ENCODE data around the gene TGFBR3. TPM values are rescaled to one million over a fixed set of nuclear protein-coding genes. Genes with fewer than 3 reads are reported as not detected.
A peak's percentile ranks its signal among the peaks of the same experiment; 100 is the strongest.

TGFBR3 gene
- total and polyA plus RNA-seq, 10 donors: 5.2 to 254 (median 166) TPM

GRCh38 chr1:91779548-91780021, 106.4 kb downstream of the TGFBR3 start:
- TF ChIP-seq CTCF (IDR thresholded peaks at IDR 0.05 in 8 of 11, conservative IDR thresholded peaks at IDR 0.05 in 3 of 11) (no peak), POLR2A (IDR thresholded peaks at IDR 0.05) (no peak), POLR2AphosphoS5 (IDR thresholded peaks at IDR 0.05) (peak in 1 of 3 donors; percentile 64)
- Histone ChIP-seq H3K9me3 (no peaks in the 10 kb centered on the region), H3K4me3 (no peak overlapping the region), H3K27me3 (replicated peaks in 1 of 7) (no peaks in the 10 kb centered on the region), H3K27ac (peak overlapping the region; percentile 14 to 82 (median 47)), H3K4me1 (peaks cover 6 to 61% (median 18%) of the 10 kb centered on the region in 6 donors), H3K36me3 (peaks cover 0 to 25% (median 3%) of the 10 kb centered on the region in 6 donors)
- intact Hi-C loops (cut with DNase I; ENCODE audit: low total_unique reads): no loop called here
- WGBS, 5 donors: 74 to 86% (median 75%) methylated on average over 2 of the region's 2 CpGs
- no peak for DNase-seq

- WGBS, 5 donors: 65 to 79% (median 70%) methylated on average over 5 of the region's 5 CpGs
- no peak for DNase-seq
Measured at GRCh38 chr1:91778964-91779363, 107.0 kb downstream of the TGFBR3 start.

GRCh38 chr1:91777630-91778300, 108.2 kb downstream of the TGFBR3 start:
- DNase-seq: no peak
- H3K4me3 ChIP-seq: no peak overlapping the region
- intact Hi-C loops (cut with DNase I; ENCODE audit: low total_unique reads): no loop called here
- H3K36me3 ChIP-seq: peaks cover 0 to 20% (median 3%) of the 10 kb centered on the region in 6 donors
- WGBS, 5 donors: 83 to 95% (median 89%) methylated on average over 10 of the region's 10 CpGs
- H3K27ac ChIP-seq: peak overlapping the region in 2 of 8 donors; percentile 46 to 82
- no peak for TF ChIP-seq POLR2AphosphoS5 (IDR thresholded peaks at IDR 0.05)
- TF ChIP-seq CTCF (IDR thresholded peaks at IDR 0.05 in 8 of 11, conservative IDR thresholded peaks at IDR 0.05 in 3 of 11): no peak
- TF ChIP-seq POLR2A (IDR thresholded peaks at IDR 0.05): no peak
- no peaks in the 10 kb centered on the region for H3K27me3 ChIP-seq (replicated peaks in 1 of 7)
- peaks cover 3 to 49% (median 10%) of the 10 kb centered on the region in 6 donors for H3K4me1 ChIP-seq
- H3K9me3 ChIP-seq: no peaks in the 10 kb centered on the region

More at GRCh38 chr1:91778964-91779363, 107.0 kb downstream of the TGFBR3 start:
- no peaks in the 10 kb centered on the region for H3K9me3 ChIP-seq
- H3K4me1 ChIP-seq: peaks cover 6 to 55% (median 16%) of the 10 kb centered on the region in 6 donors
- H3K27ac ChIP-seq: peak overlapping the region; percentile 14 to 82 (median 47)
- no peaks in the 10 kb centered on the region for H3K27me3 ChIP-seq (replicated peaks in 1 of 7)
- no peak overlapping the region for H3K4me3 ChIP-seq
- intact Hi-C loops (cut with DNase I; ENCODE audit: low total_unique reads): no loop called here
- H3K36me3 ChIP-seq: peaks cover 0 to 25% (median 3%) of the 10 kb centered on the region in 6 donors
- no peak for TF ChIP-seq POLR2A (IDR thresholded peaks at IDR 0.05)
- no peak for TF ChIP-seq POLR2AphosphoS5 (IDR thresholded peaks at IDR 0.05)
- TF ChIP-seq CTCF (IDR thresholded peaks at IDR 0.05 in 8 of 11, conservative IDR thresholded peaks at IDR 0.05 in 3 of 11): no peak

- Histone ChIP-seq H3K4me1 (peaks cover 3 to 45% (median 9%) of the 10 kb centered on the region in 6 donors), H3K27ac (peak overlapping the region in 1 of 8 donors; percentile 46), H3K4me3 (no peak overlapping the region), H3K9me3 (no peaks in the 10 kb centered on the region), H3K27me3 (replicated peaks in 1 of 7) (no peaks in the 10 kb centered on the region), H3K36me3 (peaks cover 0 to 15% (median under 1%) of the 10 kb centered on the region in 6 donors)
- no peak for DNase-seq
- WGBS, 5 donors: 81 to 96% (median 82%) methylated on average over 1 of the region's 1 CpG
- TF ChIP-seq POLR2A (IDR thresholded peaks at IDR 0.05) (no peak), CTCF (IDR thresholded peaks at IDR 0.05 in 8 of 11, conservative IDR thresholded peaks at IDR 0.05 in 3 of 11) (no peak), POLR2AphosphoS5 (IDR thresholded peaks at IDR 0.05) (no peak)
- intact Hi-C loops (cut with DNase I; ENCODE audit: low total_unique reads): no loop called here
Measured at GRCh38 chr1:91777196-91777595, 108.8 kb downstream of the TGFBR3 start.
